Measurements from ENCODE around the gene TDRD6.
A peak's percentile ranks its signal among the peaks of the same experiment; 100 is the strongest.

TDRD6 gene

DNA sequence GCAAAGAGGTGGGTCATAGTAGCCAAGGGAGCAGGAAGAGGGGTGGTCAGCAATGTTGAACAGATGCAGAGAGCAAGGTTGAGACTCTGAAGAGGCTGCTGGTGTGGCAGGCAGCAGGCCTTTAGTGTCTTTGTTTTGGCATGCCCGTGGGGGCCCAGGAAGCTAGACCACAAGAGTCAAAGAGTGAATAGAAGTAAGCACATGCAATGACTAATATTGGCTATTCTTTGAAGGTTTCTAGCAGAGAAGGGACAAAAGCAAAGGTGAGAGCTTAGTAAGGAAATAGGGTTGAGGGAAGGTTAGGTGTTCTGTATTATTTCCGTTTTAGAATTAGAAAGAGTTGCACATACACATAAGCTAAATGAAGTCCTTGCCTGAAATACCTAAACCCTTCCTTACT, 18.8 kb downstream of the TDRD6 start:
- Mint-ChIP-seq H3K4me1 (ENCODE audit: low read depth) (no peaks in the 10 kb centered on the region), H3K27ac (no peak overlapping the region), H3K4me3 (no peak overlapping the region), H3K9me3 (no peaks in the 10 kb centered on the region), H3K36me3 (ENCODE audit: low read depth) (no peaks in the 10 kb centered on the region), H3K27me3 (peaks cover 52% of the 10 kb centered on the region)
- DNase-seq = no peak

DNA sequence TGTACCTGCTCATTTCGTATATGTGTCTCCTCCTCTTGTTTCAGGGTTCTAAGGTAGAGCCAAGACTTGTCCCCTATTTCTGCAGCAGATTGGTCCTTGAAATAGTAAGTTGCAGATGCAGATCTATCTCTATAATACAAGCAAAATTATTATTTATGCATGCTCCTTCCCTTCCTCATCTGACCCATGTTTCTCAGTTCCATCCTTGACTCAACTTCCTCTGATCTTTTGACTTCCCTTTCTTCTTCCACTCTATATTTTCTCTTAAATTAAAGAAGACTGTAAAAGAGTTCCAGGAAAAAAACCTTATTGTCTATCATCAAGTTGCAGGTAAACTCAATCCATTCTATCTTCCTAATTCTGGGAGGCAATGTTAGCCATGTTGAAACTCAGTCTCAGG, 23.8 kb downstream of the TDRD6 start:
- Mint-ChIP-seq H3K27ac (no peak overlapping the region), H3K27me3 (peaks cover 29% of the 10 kb centered on the region), H3K9me3 (no peaks in the 10 kb centered on the region), H3K4me3 (no peak overlapping the region), H3K4me1 (ENCODE audit: low read depth) (no peaks in the 10 kb centered on the region), H3K36me3 (ENCODE audit: low read depth) (no peaks in the 10 kb centered on the region)
- no peak for DNase-seq

DNA sequence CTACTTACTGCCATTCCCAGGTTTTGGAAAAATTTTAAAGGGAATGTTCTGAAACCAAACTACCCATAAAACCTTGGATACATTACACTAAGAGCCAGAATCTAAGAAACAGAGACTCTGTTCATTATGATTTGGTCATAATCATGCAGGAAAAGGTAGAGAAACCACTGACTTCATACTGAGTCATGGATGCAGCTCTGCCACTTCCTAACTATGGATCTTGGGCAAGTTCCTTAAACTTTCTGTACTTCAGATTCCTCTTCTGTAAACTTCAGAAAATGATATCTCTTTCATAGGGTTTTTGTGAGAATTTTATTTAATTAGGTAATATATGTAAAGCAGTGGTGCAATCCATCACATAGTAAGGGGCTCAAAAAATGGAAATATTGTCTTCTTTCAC, 27.5 kb downstream of the TDRD6 start:
- no peak for DNase-seq
- H3K9me3 Mint-ChIP-seq = no peaks in the 10 kb centered on the region

DNA sequence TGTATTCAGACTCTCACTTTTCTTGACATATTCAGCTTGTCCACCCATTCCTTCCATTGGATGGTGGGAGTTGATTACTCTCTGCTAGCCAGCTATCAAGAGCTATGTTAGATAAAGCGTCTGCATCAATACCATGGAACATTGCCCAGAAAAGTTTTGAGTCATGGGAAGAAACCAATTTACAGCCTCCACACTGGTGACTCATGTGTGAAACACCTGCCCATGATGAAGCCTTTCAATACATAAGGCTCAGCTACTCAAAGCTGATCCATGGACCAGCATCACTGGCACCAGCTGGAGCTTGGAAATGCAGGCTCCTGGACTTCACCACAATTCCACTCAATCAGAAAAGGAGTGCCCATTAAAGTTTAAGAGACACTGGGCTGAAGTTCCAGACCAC, 31.4 kb downstream of the TDRD6 start:
- no peaks in the 10 kb centered on the region for H3K36me3 Mint-ChIP-seq (ENCODE audit: low read depth)
- no peak overlapping the region for H3K4me3 Mint-ChIP-seq
- no peaks in the 10 kb centered on the region for H3K9me3 Mint-ChIP-seq
- H3K27ac Mint-ChIP-seq = no peak overlapping the region
- DNase-seq = no peak
- H3K4me1 Mint-ChIP-seq (ENCODE audit: low read depth) = peaks cover 2% of the 10 kb centered on the region
- peaks cover 44% of the 10 kb centered on the region for H3K27me3 Mint-ChIP-seq

More for the DNA sequence above, 27.5 kb downstream of the TDRD6 start:
- Mint-ChIP-seq H3K4me3 (no peak overlapping the region), H3K36me3 (ENCODE audit: low read depth) (no peaks in the 10 kb centered on the region), H3K4me1 (ENCODE audit: low read depth) (peaks cover 2% of the 10 kb centered on the region), H3K27ac (no peak overlapping the region), H3K27me3 (peaks cover 34% of the 10 kb centered on the region)

DNA sequence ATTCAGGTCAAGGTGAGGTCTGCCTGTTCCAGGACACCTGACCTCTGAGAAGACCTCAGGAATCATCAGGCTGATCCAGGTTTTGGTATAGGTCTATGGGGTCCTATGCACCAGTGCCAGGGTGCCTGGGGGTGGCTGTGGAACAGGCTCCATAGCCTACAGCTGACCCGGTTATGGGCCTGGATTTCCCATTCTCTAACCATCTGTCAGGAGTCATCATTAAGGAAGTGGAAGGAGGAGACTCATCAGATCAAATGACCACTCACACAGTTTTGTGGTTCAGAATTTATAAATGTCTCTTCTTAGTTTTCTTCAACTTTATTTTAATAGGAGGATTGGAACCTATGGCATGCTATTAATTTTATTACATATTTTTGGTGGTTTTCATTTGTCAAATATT, 32.7 kb downstream of the TDRD6 start:
- H3K9me3 Mint-ChIP-seq = no peaks in the 10 kb centered on the region
- peaks cover 52% of the 10 kb centered on the region for H3K27me3 Mint-ChIP-seq
- no peaks in the 10 kb centered on the region for H3K36me3 Mint-ChIP-seq (ENCODE audit: low read depth)
- H3K4me3 Mint-ChIP-seq = no peak overlapping the region
- peaks cover 2% of the 10 kb centered on the region for H3K4me1 Mint-ChIP-seq (ENCODE audit: low read depth)
- H3K27ac Mint-ChIP-seq = no peak overlapping the region
- no peak for DNase-seq

DNA sequence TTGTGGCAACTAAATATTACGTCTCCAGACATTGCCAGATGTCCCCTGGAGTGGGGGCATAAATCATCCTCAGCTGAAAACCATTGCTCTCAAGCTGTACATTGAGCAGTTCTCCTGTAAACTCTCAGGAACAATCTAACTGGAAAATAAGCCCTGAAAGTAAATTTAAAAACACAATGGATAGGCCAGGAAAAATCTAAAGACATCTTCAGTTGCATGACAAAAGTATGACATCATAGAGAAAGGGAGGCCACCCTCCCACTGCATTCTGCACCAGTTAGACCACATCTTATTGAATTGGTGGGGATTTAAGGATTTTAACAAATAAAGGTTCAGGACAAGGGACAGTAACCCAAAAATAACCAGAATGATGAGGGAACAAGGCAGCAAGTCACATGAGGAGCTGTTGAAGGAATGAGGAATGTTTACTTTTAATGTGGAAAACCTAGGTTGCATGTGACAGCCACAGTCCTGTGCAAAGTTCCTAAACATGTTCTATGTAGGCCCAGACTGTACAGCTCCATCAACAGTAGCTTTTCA, 42.2 kb downstream of the TDRD6 start:
- H3K27ac Mint-ChIP-seq = no peak overlapping the region
- H3K9me3 Mint-ChIP-seq = no peaks in the 10 kb centered on the region
- peaks cover 73% of the 10 kb centered on the region for H3K27me3 Mint-ChIP-seq
- H3K4me3 Mint-ChIP-seq = no peak overlapping the region
- peaks cover 2% of the 10 kb centered on the region for H3K4me1 Mint-ChIP-seq (ENCODE audit: low read depth)
- no peaks in the 10 kb centered on the region for H3K36me3 Mint-ChIP-seq (ENCODE audit: low read depth)
- no peak for DNase-seq

DNA sequence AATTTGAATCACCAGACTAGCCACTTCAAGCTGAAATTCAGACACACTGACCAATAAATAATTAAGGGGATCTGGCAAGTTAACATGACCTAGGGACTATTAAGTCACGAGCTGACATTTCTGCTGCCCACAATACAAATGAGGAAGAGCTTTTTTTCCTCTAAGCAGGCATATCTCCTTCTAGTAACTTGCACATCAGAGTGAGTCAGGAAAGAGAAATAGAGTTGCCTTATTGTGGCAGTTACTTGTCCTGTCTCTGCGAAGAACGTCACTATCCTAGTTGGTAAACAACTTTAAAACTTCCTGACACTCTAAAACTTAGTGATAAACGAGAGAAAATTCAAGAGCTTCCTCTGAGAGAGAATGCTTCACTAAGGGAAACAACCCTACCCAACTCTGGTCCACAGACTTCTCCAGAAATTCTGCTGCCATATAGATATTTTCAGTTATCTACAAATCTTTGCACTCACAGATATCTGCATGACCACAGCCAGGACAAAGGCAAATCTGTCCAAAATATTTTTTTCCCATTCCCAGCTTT, 43.3 kb downstream of the TDRD6 start:
- DNase-seq = no peak
- H3K27me3 Mint-ChIP-seq = peaks cover 78% of the 10 kb centered on the region
- H3K9me3 Mint-ChIP-seq = no peaks in the 10 kb centered on the region
- no peak overlapping the region for H3K4me3 Mint-ChIP-seq
- no peaks in the 10 kb centered on the region for H3K36me3 Mint-ChIP-seq (ENCODE audit: low read depth)
- no peak overlapping the region for H3K27ac Mint-ChIP-seq
- H3K4me1 Mint-ChIP-seq (ENCODE audit: low read depth) = peaks cover 2% of the 10 kb centered on the region

DNA sequence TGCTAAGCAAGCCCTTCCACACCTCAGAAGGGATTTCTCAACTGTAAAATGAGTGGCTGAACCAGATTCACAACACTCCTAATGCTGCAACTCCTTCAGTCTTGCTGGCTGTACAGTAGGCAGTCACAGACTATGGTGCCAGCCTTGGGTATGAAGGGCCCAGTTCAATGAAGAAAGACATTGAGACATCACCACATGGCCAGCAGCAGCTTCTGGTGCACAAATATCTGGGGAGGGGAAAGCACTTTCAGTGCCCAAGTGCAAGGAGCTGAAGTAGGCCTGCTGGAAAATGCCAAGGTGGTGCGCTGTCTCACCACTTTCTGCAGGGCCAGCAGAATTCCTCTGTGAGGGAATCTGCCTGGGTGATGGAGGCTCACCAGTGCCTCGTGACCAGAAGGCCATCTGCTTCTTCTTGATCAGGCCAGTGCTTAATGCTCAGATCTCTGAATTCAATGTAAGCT, 45.7 kb downstream of the TDRD6 start:
- Mint-ChIP-seq H3K9me3 (no peaks in the 10 kb centered on the region), H3K4me1 (ENCODE audit: low read depth) (peaks cover 2% of the 10 kb centered on the region), H3K27me3 (peaks cover 87% of the 10 kb centered on the region)

DNA sequence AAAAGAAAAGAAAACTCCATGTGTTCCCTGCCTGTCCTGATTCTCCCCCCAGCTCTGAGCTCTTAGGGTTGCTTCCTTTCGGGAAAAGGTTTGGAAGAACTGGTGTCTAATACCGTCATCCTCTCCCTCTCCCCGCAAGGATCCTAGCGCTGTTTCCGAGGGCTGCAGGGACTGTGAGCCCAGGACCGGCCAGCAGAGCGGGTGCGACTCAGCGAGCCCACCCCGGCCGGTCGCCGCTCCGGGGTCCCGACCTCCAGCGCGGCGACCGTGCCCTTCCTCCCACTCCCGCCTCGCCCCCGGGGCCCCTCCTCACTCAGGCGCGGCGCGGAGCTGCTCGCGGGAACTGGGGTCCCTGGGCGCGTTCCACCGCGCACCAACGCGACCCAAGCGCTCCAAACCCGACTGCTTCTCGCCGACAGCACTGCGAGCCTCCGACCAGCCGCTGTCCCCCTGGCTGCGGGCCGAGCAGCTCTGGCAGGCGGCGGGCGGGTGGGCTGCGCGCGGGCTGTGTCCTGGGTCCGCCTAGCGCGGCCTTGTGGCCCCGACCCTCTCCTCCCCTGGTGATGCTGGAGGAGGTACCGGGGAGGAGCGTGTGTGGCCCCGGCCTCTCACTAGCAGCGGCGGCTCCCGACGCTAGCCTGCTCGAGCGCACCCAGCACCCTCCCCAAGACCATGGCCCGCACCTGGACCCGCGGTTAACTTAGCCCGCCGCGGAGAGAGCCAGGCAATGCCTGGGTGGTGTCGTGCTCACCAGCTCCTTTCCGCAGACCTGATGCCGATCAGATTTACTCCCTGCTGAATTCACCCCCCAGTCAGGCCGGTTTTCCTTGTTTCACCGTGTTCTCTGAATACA, 47.4 kb downstream of the TDRD6 start, which contains the start of gene PLA2G7:
Gene PLA2G7, minus strand, starts transcription at position 509 of the 853 bp plus-strand sequence. CDS start 12,484 bp downstream, outside the sequence.
- peak within 1 kb of the TSS; percentile 38 for H3K4me3 Mint-ChIP-seq
- H3K4me1 Mint-ChIP-seq (ENCODE audit: low read depth) = peaks cover 2% of the 10 kb centered on the region
- H3K27me3 Mint-ChIP-seq = peaks cover 74% of the 10 kb centered on the region
- H3K36me3 Mint-ChIP-seq (ENCODE audit: low read depth) = no peaks in the 10 kb centered on the region
- no peak for DNase-seq
- H3K9me3 Mint-ChIP-seq = no peaks in the 10 kb centered on the region
- H3K27ac Mint-ChIP-seq = no peak within 1 kb of the TSS

More for the DNA sequence above, 45.7 kb downstream of the TDRD6 start:
- no peak for DNase-seq
- Mint-ChIP-seq H3K36me3 (ENCODE audit: low read depth) (no peaks in the 10 kb centered on the region), H3K27ac (no peak overlapping the region), H3K4me3 (no peak overlapping the region)

DNA sequence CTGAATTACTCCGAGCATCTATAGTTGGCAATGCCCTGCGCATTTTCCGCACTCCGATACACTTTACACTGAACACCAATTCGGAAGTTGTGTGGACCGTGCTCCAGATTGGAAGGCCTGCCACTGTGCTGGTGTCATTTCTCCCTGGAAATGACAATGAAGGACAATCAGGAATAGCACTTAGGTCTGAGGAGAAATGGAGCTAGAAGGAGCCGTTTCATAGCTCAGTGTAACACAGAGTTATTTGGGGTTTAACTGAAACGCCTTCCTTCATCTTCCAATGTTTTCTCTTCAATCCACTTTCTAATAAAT, 48.0 kb downstream of the TDRD6 start:
- Mint-ChIP-seq H3K4me3 (no peak overlapping the region), H3K27me3 (peaks cover 70% of the 10 kb centered on the region), H3K36me3 (ENCODE audit: low read depth) (no peaks in the 10 kb centered on the region), H3K27ac (no peak overlapping the region), H3K9me3 (no peaks in the 10 kb centered on the region), H3K4me1 (ENCODE audit: low read depth) (peaks cover 2% of the 10 kb centered on the region)
- DNase-seq = no peak

DNA sequence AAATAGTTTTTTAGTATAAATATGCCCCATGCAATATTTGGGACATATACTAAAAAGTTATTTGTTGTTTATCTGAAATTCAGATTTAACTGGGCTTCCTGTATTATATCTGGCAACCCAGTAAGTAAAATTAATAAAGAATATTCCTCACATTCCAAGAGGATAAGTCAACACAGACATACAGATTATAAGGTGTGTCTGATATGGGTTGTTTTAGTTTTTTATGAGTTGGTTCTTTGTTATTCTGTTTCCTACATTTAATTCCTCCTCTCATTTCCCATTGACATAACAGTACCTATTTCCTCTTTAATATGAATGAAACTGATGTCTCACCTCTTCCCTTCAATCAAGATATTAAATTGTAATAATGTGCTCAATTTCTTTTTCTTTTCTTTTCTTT, 49.2 kb downstream of the TDRD6 start:
- Mint-ChIP-seq H3K27me3 (peaks cover 63% of the 10 kb centered on the region), H3K36me3 (ENCODE audit: low read depth) (no peaks in the 10 kb centered on the region), H3K4me3 (no peak overlapping the region), H3K27ac (no peak overlapping the region), H3K9me3 (no peaks in the 10 kb centered on the region), H3K4me1 (ENCODE audit: low read depth) (peaks cover 2% of the 10 kb centered on the region)
- no peak for DNase-seq

DNA sequence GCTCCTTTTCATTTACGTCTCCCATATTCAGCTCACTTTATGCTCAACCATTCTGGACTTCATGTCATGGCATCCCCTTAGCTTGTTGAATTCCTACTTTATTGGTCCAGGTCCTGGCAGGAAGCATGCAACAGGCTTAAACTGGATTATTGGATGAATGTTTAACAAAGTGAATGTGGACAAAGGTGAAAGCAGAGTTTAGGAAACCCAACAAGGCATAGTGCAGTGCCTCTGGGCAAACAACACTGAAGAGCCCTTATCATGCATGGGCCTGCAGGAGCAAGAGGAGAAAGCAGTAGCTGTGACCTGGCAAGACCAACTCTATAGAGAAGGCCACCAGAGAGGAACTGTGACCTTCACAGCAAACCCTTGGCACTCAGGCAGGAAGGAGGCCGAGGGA, 53.8 kb downstream of the TDRD6 start:
- peaks cover 36% of the 10 kb centered on the region for H3K27me3 Mint-ChIP-seq
- no peaks in the 10 kb centered on the region for H3K4me1 Mint-ChIP-seq (ENCODE audit: low read depth)
- no peak overlapping the region for H3K4me3 Mint-ChIP-seq
- no peak overlapping the region for H3K27ac Mint-ChIP-seq
- no peak for DNase-seq
- H3K36me3 Mint-ChIP-seq (ENCODE audit: low read depth) = no peaks in the 10 kb centered on the region
- no peaks in the 10 kb centered on the region for H3K9me3 Mint-ChIP-seq

DNA sequence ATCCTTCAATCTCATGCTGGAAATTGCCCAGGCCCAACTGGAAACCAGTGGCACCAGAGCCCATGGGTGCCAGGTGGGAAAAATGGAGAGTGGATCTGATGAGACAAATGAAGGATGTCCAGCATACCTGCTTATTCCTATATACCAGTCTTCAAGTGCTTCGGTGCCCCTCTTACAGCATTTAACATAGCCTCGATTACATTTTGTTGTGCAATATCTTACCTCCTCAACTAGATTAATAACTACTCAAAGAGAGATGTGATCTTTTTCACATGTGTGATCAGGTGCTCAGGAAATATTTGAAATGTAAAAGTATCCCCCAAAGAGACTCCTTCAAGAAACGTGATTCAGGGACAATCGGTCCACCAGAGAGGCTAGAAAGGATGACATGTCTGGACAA, 54.2 kb downstream of the TDRD6 start:
- DNase-seq = no peak
- H3K27me3 Mint-ChIP-seq = peaks cover 34% of the 10 kb centered on the region
- no peaks in the 10 kb centered on the region for H3K9me3 Mint-ChIP-seq
- no peaks in the 10 kb centered on the region for H3K36me3 Mint-ChIP-seq (ENCODE audit: low read depth)
- H3K4me3 Mint-ChIP-seq = no peak overlapping the region
- H3K27ac Mint-ChIP-seq = no peak overlapping the region
- H3K4me1 Mint-ChIP-seq (ENCODE audit: low read depth) = no peaks in the 10 kb centered on the region

DNA sequence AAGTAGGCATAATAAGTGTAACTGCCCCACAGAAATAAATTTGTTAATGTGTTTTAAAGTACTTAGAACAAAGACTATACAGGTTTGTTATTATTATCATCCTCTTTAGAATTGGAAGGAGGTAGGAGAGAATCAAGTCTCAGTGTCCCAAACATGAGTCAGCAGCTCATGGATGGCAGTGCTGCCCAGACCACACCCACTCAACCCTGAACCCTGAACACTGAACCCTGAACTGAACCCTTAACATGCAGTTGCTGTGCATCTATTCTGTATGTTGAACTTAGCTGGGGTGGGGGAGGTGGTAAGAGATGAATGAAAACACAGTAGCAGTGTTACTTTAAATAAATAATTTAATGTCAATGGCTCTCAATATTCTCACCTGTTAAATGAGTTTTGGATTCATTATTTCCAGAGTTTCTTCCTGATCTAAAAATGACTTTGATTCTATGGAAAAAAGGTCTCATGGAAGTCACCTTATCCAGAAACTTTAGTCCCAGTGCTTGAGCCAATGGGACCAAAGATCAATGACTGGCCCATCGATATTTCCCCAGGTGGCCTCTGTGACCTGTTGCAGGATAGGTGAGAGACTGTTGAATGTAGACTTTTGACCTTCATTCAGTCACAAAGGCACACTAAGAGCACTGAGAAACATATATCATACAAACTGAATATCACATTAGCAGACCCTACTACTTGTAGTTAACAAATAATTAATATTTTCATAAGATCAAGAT, 55.9 kb downstream of the TDRD6 start:
- Mint-ChIP-seq H3K36me3 (ENCODE audit: low read depth) (no peaks in the 10 kb centered on the region), H3K4me1 (ENCODE audit: low read depth) (no peaks in the 10 kb centered on the region), H3K4me3 (no peak overlapping the region), H3K9me3 (no peaks in the 10 kb centered on the region), H3K27me3 (peaks cover 23% of the 10 kb centered on the region), H3K27ac (no peak overlapping the region)
- no peak for DNase-seq

All from activated T-cell treated with anti-CD3 and anti-CD28 coated beads, Interleukin-2, amount 50 U/mL, for 24 hours (primary cell).